Effector memory CD4-positive, alpha-beta T cell (primary cell): ENCODE results near the gene ADRA2A.

Source experiments
- DNase-seq, 3 donors: peaks; one replicate each; pipeline ENCODE4 v3.0.0-alpha.2; 2020
- H3K27ac ChIP-seq: 2 replicates; pipeline ENCODE4 v1.7.0; 2013; ENCODE audit warnings: mild to moderate bottlenecking, low read length, moderate library complexity; ENCODE audit not compliant: insufficient read depth, poor library complexity, severe bottlenecking
- H3K27me3 ChIP-seq: replicated peaks from 2 replicates; pipeline ENCODE4 v1.7.0; 2013; ENCODE audit warnings: mild to moderate bottlenecking, low read length; ENCODE audit not compliant: insufficient read depth, control insufficient read depth, poor library complexity, severe bottlenecking
- H3K36me3 ChIP-seq: 2 replicates; pipeline ENCODE4 v1.7.0; 2013; ENCODE audit warnings: mild to moderate bottlenecking, low read length, moderate library complexity; ENCODE audit not compliant: control insufficient read depth, insufficient read depth
- H3K4me1 ChIP-seq: 2 replicates; pipeline ENCODE4 v1.7.0; 2013; ENCODE audit warnings: low read length, mild to moderate bottlenecking; ENCODE audit not compliant: control insufficient read depth, insufficient read depth, poor library complexity, severe bottlenecking
- H3K4me3 ChIP-seq: 2 replicates; pipeline ENCODE4 v1.7.0; 2013; ENCODE audit warnings: low read length, low read depth, mild to moderate bottlenecking; ENCODE audit not compliant: insufficient read depth, poor library complexity, severe bottlenecking
- H3K9me3 ChIP-seq: 2 replicates; pipeline ENCODE4 v1.7.0; 2013; ENCODE audit warnings: mild to moderate bottlenecking, low read length, moderate library complexity; ENCODE audit not compliant: control insufficient read depth

ADRA2A gene

GRCh38 chr10:111093741-111094380 lies 17.0 kb downstream of the ADRA2A start:
- no peak for DNase-seq
- Histone ChIP-seq H3K9me3 (no peaks in the 10 kb centered on the region), H3K4me1 (no peaks in the 10 kb centered on the region), H3K27ac (no peak overlapping the region), H3K27me3 (no peaks in the 10 kb centered on the region), H3K4me3 (no peak overlapping the region), H3K36me3 (no peaks in the 10 kb centered on the region)

DNA sequence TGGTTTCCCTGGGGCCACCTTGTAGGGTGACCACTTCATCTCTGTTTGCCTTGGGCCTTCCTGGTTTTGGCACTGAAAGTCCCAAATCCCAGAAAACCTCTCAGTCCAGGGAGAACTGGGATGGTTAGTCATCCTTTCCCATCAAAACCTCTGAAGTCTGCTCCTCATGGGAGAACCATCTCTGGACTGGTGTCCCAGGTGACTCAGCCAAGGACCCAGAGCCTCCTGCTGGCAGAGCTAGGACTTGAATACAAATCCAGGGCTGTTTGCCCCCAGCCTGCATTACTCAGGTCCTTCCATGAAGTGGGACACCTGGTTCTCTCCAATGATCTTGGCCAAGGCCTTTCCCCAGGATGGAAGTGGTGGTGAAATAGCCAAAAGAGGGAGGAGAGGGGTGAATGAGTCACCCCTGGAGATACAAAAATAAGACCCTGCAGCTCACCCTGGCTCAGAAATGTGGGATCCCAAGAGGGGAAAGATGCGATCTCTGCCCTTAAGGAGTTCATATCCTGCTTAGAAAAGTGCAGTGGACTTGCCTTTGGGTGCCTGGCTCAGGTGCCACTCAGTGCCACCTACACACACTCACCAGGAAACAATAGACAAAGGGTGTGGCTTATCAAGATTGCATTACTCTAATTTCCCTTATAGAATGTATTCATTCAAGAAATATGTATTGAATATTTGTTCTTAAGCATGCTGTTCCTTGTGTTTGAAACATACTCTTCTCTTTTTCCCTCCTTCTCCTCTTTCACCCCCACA lies 22.0 kb downstream of the ADRA2A start:
- H3K4me1 ChIP-seq = no peaks in the 10 kb centered on the region
- H3K9me3 ChIP-seq = no peaks in the 10 kb centered on the region
- H3K27me3 ChIP-seq = no peaks in the 10 kb centered on the region
- H3K4me3 ChIP-seq = no peak overlapping the region
- H3K36me3 ChIP-seq = no peaks in the 10 kb centered on the region
- no peak for DNase-seq
- H3K27ac ChIP-seq = no peak overlapping the region

GRCh38 chr10:111100198-111100597 lies 23.4 kb downstream of the ADRA2A start:
- no peaks in the 10 kb centered on the region for H3K4me1 ChIP-seq
- no peaks in the 10 kb centered on the region for H3K36me3 ChIP-seq
- no peak for DNase-seq
- no peak overlapping the region for H3K4me3 ChIP-seq
- H3K9me3 ChIP-seq = no peaks in the 10 kb centered on the region
- H3K27me3 ChIP-seq = no peaks in the 10 kb centered on the region
- H3K27ac ChIP-seq = no peak overlapping the region

DNA sequence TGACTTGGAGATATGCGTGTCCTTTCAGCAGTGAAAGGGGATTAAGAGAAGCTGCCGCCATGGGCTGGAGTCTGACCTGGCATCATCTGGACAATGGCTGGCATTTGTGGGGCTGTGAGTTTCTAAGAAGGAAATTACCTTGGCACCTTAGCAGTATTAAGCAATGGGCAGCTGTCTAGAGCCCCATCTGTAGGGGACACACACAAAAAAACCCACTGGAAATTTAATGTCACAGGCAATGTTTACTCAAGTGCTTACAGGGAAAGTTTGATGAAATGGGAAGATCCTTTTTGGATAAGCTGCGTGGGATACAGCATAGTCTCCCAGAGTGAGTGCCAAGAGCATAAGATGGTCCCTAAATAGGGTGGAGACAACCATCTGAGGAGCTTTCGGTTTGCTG lies 25.0 kb downstream of the ADRA2A start:
- Histone ChIP-seq H3K9me3 (no peaks in the 10 kb centered on the region), H3K27ac (no peak overlapping the region), H3K36me3 (no peaks in the 10 kb centered on the region), H3K4me1 (no peaks in the 10 kb centered on the region), H3K4me3 (no peak overlapping the region), H3K27me3 (no peaks in the 10 kb centered on the region)
- no peak for DNase-seq

DNA sequence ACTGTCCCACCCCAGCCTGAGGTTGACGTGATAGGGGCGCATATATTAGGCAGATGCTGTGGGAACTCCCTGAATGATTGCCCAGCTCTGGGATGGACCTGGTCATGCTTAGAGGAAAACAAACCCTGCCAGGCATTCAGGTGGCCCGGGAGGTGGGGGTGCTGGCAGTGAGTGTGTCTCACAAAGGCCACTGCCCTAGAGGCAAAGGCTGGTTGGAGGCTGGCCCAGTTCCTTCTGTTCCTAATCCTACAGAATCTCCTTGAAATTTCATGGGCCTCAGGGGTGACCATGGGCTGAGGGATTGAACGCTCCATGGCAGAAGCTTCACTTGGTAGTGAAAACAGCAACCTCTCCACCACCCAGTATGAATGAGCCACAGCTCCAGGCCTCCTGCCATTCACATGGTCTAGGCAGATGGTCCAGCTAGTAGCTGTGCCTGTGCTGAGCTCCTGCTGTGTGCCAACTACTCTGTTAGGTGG lies 25.6 kb downstream of the ADRA2A start:
- no peak for DNase-seq
- Histone ChIP-seq H3K4me3 (no peak overlapping the region), H3K27ac (no peak overlapping the region), H3K36me3 (no peaks in the 10 kb centered on the region), H3K4me1 (no peaks in the 10 kb centered on the region), H3K9me3 (no peaks in the 10 kb centered on the region), H3K27me3 (no peaks in the 10 kb centered on the region)

GRCh38 chr10:111103196-111103840 lies 26.5 kb downstream of the ADRA2A start:
- H3K27ac ChIP-seq = no peak overlapping the region
- H3K27me3 ChIP-seq = no peaks in the 10 kb centered on the region
- H3K4me3 ChIP-seq = no peak overlapping the region
- DNase-seq = no peak
- H3K9me3 ChIP-seq = no peaks in the 10 kb centered on the region
- no peaks in the 10 kb centered on the region for H3K36me3 ChIP-seq
- no peaks in the 10 kb centered on the region for H3K4me1 ChIP-seq

DNA sequence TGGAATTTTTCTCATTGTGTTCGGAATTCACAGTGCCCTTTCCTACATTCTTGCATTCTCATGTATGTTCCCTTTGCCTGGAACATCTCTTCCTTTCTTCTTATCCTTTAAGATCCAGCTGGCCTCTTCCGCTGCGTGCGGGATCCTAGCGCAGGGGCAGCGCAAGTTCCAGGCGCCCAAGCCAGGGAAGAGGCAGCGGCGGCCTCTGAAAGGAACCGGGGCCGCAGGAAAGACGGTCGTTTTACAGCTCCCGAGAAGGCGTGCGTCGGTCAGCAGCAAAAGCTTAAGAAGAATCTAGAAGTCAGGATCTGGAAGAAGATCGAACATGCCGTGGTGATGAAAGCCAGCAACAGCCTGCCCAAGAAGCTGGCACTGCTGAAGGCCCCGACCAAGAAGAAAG lies 28.0 kb downstream of the ADRA2A start:
- no peak for DNase-seq
- Histone ChIP-seq H3K4me1 (no peaks in the 10 kb centered on the region), H3K36me3 (no peaks in the 10 kb centered on the region), H3K27ac (no peak overlapping the region), H3K9me3 (no peaks in the 10 kb centered on the region), H3K27me3 (no peaks in the 10 kb centered on the region), H3K4me3 (no peak overlapping the region)

DNA sequence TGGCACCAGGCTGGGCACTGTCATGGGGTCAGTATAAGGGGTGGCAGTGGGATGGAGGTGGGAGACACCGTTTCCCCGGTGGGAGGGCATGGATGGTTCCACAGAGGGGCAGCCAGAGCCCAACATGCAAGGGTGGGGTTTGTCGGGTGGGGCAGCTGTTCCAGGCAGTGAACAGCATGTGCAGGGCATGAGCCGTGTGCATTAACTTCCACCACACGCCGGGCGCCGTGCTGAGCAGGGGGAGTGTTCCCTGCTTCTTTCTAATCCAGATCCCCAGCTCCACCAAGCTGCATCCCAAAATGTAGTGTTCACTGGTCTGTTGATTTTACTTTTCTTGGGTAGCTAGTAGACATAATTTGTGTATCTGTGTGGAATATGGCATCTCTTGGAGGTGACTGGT lies 29.3 kb downstream of the ADRA2A start:
- H3K4me3 ChIP-seq = no peak overlapping the region
- H3K27me3 ChIP-seq = no peaks in the 10 kb centered on the region
- no peak overlapping the region for H3K27ac ChIP-seq
- DNase-seq = no peak
- H3K9me3 ChIP-seq = no peaks in the 10 kb centered on the region
- no peaks in the 10 kb centered on the region for H3K4me1 ChIP-seq
- H3K36me3 ChIP-seq = no peaks in the 10 kb centered on the region

DNA sequence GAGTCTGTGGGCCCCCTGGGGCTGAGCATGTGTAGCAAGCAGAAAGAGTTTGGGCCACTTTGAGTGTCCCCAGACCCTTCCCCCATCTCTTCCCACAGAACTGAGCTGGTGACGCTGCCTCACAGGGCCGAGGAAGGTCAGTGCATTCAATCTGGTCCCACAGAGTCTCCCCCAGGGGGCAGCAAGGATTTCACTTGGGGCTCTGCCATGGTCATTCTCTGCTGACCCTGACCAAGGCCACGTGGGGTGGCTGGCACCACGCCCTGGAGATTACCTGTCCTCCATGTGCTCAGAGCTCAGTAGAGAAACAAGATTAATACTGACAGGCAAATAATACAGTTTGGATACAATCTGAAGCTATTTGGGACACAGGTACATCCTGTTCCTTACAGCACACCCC lies 30.2 kb downstream of the ADRA2A start:
- H3K27ac ChIP-seq = no peak overlapping the region
- H3K4me1 ChIP-seq = no peaks in the 10 kb centered on the region
- no peaks in the 10 kb centered on the region for H3K36me3 ChIP-seq
- no peak for DNase-seq
- H3K9me3 ChIP-seq = no peaks in the 10 kb centered on the region
- H3K4me3 ChIP-seq = no peak overlapping the region
- H3K27me3 ChIP-seq = no peaks in the 10 kb centered on the region

- no peak overlapping the region for H3K27ac ChIP-seq
- DNase-seq = no peak
- no peak overlapping the region for H3K4me3 ChIP-seq
- no peaks in the 10 kb centered on the region for H3K36me3 ChIP-seq
- H3K4me1 ChIP-seq = no peaks in the 10 kb centered on the region
- no peaks in the 10 kb centered on the region for H3K9me3 ChIP-seq
- no peaks in the 10 kb centered on the region for H3K27me3 ChIP-seq
Measured at GRCh38 chr10:111107846-111108245, 31.0 kb downstream of the ADRA2A start.
